LNCaP clone FGC (cell line): ENCODE measurements around the gene RNF224.

Experiments used
- DNase-seq: peaks from one replicate; pipeline ENCODE4 v3.0.0-alpha.2; 2011; ENCODE audit warnings: low read depth
- H3K4me3 ChIP-seq: 2 replicates; pipeline ENCODE4 v1.5.1; 2011; ENCODE audit warnings: mild to moderate bottlenecking, low read depth, low read length, control low read depth
- TF ChIP-seq, protein P1 (sequence below): IDR thresholded peaks from 2 replicates; pipeline ENCODE4 v1.5.1; 2012; ENCODE audit warnings: mild to moderate bottlenecking; ENCODE audit not compliant: control insufficient read depth, insufficient read depth; ENCODE audit errors: extremely low read depth

Gene RNF224

DNA sequence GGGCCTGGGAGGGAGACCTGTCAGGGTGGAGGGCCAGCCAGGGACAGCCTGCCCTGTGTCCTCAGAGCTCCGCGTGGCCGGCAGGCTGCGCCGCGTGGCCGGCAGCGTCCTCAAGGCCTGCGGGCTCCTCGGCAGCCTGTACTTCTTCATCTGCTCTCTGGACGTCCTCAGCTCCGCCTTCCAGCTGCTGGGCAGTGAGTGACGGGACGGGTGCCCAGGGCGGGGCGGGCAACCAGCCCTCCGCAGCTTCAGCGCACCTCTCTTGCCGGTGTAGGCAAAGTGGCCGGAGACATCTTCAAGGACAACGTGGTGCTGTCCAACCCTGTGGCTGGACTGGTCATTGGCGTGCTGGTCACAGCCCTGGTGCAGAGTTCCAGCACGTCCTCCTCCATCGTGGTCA, 5.2 kb downstream of the RNF224 start:
- H3K4me3 ChIP-seq, result peak overlapping the region; percentile 50
- TF ChIP-seq, protein P1, sequence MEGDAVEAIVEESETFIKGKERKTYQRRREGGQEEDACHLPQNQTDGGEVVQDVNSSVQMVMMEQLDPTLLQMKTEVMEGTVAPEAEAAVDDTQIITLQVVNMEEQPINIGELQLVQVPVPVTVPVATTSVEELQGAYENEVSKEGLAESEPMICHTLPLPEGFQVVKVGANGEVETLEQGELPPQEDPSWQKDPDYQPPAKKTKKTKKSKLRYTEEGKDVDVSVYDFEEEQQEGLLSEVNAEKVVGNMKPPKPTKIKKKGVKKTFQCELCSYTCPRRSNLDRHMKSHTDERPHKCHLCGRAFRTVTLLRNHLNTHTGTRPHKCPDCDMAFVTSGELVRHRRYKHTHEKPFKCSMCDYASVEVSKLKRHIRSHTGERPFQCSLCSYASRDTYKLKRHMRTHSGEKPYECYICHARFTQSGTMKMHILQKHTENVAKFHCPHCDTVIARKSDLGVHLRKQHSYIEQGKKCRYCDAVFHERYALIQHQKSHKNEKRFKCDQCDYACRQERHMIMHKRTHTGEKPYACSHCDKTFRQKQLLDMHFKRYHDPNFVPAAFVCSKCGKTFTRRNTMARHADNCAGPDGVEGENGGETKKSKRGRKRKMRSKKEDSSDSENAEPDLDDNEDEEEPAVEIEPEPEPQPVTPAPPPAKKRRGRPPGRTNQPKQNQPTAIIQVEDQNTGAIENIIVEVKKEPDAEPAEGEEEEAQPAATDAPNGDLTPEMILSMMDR, result no peak
- no peak for DNase-seq

DNA sequence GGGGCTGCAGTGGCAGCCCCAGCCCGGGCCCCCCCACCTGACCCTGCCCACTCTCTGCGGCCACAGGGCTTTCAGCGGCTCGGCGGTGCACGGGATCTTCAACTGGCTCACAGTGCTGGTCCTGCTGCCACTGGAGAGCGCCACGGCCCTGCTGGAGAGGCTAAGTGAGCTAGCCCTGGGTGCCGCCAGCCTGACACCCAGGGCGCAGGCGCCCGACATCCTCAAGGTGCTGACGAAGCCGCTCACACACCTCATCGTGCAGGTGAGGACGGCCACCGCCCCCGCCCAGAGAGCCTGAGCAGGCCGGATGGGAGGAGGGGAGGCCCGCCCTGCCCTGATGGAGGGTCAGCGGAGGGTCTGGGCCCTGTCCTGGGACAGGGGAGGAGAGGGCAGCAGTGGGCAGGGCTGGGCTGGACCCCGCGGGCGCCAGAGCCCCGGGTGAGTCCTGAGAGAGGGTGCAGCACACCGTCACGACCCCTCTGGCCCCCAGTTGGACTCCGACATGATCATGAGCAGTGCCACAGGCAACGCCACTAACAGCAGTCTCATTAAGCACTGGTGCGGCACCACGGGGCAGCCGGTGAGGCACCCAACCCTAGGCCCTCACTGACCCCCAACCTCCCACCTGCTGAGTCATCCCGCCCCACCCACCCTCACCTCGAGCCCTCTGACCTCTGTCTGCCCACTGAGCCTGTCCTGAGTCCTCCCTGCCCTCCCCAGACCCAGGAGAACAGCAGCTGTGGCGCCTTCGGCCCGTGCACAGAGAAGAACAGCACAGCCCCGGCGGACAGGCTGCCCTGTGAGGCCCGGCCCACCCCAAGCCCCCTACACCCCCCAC, 6.1 kb downstream of the RNF224 start:
- DNase-seq, result no peak
- H3K4me3 ChIP-seq, result no peak overlapping the region
- TF ChIP-seq, protein P1, result no peak

DNA sequence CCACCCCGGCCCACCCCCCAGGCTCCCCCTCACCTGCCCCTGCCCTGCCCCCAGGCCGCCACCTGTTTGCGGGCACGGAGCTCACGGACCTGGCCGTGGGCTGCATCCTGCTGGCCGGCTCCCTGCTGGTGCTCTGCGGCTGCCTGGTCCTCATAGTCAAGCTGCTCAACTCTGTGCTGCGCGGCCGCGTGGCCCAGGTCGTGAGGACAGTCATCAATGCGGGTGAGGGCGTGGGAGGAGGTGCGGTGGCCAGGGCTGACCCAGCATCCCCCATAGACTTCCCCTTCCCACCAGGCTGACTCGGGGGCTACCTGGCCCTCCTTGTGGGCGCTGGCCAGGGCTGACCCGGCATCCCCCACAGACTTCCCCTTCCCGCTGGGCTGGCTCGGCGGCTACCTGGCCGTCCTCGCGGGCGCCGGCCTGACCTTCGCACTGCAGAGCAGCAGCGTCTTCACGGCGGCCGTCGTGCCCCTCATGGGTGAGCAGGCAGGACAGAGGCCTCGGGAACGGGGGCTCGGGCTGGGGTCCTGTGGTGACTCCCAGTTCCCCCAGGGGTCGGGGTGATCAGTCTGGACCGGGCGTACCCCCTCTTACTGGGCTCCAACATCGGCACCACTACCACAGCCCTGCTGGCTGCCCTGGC, 6.9 kb downstream of the RNF224 start:
- H3K4me3 ChIP-seq, result no peak overlapping the region
- TF ChIP-seq, protein P1, result no peak
- DNase-seq, result no peak

DNA sequence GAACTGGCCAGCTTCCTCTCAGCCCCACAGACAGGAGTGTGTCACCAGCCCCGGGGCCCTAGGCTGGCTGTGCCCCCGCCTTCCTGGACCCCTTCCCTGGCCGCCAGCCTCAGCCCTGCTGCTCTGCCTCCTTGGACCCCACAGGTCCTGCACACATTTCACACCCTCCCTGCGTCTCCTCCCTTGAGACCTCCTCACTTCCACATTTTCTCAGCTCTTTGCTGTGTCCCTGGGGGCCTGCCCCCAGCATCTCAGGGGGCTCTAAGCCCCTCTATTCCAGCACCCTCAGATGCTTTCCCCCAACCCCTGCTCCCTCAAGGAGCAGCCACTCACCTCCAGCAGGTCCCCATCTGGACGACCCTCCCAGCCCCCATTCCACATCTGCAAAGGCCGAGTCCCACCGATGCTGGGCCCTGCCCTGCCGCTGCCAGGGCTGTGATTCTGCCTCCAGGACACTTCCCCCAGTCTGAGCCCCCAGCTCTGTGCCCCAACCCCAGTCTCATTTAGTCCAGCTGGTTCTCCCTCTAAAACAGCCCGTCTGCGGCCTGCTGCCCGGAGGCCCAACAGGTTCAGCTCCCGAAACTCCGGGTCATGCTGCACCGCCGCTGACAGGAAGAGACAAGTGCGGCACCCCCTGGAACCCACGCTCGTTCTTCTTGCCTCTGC, 7.6 kb downstream of the RNF224 start:
- TF ChIP-seq, protein P1, result no peak
- H3K4me3 ChIP-seq, result no peak overlapping the region

DNA sequence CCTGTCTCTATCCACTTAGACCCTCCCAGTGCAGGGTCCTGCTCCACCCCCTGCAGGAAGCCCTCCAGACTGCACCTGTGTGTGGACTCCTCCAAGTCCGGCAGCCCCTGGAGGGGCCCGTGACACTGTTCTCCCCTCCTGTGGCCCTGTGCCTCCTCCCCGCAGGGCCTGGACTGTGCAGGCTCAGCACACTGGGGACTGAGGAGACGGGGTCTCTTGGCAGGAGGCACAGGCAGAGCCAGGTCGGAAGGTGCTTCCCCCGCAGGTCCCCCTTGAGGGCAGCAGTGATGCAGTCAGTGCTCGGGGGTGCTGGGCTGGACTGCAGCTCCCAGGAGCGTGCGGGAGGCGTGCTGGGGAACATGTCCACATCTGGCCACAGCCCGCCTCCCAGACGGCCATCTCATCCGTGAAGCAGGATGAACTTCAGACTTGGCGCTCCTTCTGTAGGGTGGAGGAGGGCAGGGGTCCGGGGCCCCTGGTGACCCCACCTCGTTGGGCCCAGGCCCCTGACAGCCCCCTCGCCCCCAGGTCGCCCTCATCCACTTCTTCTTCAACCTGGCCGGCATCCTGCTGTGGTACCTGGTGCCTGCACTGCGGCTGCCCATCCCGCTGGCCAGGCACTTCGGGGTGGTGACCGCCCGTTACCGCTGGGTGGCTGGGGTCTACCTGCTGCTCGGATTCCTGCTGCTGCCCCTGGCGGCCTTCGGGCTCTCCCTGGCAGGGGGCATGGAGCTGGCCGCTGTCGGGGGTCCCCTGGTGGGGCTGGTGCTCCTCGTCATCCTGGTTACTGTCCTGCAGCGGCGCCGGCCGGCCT, 8.3 kb downstream of the RNF224 start:
- no peak for DNase-seq
- no peak overlapping the region for H3K4me3 ChIP-seq
- TF ChIP-seq, protein P1, result no peak

More for the DNA sequence above, 7.6 kb downstream of the RNF224 start:
- no peak for DNase-seq

DNA sequence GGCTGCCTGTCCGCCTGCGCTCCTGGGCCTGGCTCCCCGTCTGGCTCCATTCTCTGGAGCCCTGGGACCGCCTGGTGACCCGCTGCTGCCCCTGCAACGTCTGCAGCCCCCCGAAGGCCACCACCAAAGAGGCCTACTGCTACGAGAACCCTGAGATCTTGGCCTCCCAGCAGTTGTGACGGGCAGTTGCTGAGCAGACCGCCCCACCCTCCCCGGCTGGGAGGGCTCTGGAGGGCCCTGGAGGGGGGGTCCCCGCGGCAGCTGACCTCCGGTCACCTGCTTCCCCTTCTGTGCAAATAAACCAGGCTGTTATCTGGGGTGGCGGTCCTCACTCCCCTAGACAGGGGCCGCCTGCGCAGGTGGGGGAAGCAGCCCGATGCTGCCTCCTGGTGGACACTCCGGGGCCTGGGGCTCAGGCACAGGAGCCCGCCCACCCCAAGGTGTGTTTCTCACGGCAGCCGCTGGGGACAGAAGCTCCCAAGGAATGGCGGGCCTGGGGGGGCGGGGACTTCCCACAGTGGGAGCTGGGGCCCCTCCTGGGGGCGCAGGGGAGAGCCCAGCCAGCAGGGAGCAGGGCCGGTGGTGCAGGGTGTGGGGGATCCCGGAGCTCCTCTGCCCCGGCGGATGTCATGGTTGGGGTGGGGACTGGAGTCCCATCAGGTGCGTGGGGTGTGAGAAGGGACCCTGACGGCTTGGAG, 9.1 kb downstream of the RNF224 start:
- TF ChIP-seq, protein P1, result peak; percentile 97
- no peak overlapping the region; the same call in 1 of the 2 replicates for H3K4me3 ChIP-seq
- peak; percentile 23 for DNase-seq
